Activated CD4-positive, alpha-beta T cell treated with anti-CD3 and anti-CD28 coated beads, Interleukin-2, Interleukin-4, amounts not matched to agents 100 ng/mL and 50 ng/mL, durations not matched to agents 16 hours and 8 hours (primary cell): ENCODE data around the gene CCZ1B.
"Not testable (repeated sequence)": the region's sequence is repeated elsewhere in the genome, so short reads cannot be mapped to it uniquely, and the experiment has no call there.

ENCODE experiments used
- DNase-seq: peaks from one replicate; pipeline ENCODE4 v3.0.0-alpha.2; 2020; ENCODE audit warnings: low spot score

CCZ1B gene

DNA sequence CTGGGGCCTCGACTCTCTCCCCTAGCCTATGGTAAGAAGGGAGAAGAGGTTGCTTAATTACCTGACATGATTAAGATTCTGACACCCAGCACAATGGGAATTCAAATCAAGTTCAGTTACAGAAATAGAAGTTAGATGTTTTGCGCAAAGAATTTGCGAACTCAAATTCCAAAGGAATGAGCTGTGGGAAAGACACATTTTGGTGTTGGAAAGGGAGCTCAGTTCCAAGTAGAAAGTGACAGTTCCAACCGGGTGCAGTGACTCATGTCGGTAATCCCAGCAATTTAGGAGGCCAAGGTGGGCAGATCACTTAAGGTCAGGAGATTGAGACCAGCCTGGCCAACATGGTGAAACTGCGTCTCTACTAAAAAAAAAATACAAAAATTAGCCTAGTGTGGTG lies 4.0 kb upstream of the CCZ1B start:
- not testable (repeated sequence) for DNase-seq

DNA sequence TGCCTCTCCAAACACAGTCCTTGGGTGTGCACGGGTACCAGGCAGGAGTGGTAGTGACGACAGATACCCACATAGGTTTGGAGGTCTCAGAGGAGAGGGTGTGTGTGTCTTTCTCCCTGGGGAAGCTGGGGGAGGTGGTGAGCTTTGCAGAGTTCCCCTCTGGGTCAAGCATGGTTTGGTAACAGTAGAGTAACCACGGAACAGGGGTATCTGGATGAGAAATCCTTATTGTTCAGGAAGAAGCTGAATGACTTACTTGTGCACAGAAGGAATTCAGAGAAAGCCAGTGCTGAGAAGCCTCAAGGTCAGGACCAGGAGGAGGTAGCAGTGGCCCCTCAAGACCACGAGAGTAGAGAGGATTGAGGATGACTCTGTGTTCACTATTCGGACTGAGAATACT lies 3.5 kb upstream of the CCZ1B start:
- DNase-seq, result not testable (repeated sequence)

DNA sequence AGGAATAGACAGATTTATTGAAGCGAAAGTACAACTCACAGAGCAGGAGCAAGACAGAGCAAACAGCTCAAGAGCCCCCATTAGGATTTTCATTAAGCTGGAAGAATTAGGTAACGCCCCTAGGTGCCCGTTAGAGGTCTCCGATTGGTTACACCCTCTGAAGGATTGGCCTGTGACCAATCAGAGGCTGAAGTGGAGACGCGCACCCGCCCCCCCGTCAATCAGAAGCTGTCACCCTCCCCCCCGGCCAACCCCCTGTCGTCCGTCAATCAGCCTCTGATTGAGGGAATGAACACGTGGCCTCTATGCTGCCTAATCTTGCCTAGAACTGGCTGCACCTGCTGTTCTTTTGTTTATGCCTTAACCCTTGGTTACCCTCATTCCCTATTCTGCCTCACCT lies 1.1 kb upstream of the CCZ1B start:
- DNase-seq, result not testable (repeated sequence)

GRCh38 chr7:6825236-6826125 lies 594 bp downstream of the CCZ1B start:
- not testable (repeated sequence) for DNase-seq

- DNase-seq, result not testable (repeated sequence)
Measured at GRCh38 chr7:6821622-6822021, 4.5 kb downstream of the CCZ1B start.

DNA sequence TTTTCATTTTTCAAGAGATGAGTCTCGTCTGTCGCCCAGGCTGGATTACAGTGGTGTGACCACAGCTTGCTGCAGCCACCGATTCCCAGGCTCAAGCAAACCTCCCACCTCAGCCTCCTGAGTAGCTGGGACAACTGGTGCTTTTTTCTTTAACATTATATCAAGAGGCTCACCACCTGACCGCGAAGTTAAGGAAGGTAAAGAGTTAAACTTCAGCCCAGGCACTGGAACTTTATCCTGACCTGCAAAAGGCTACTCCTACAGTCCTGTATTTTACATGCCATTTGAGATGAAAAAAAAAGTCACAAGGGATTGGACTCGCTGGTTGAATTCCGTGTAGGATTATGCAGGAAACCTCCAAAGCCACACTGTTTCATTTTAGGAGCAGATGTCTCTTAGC lies 10.6 kb downstream of the CCZ1B start:
- not testable (repeated sequence) for DNase-seq

DNA sequence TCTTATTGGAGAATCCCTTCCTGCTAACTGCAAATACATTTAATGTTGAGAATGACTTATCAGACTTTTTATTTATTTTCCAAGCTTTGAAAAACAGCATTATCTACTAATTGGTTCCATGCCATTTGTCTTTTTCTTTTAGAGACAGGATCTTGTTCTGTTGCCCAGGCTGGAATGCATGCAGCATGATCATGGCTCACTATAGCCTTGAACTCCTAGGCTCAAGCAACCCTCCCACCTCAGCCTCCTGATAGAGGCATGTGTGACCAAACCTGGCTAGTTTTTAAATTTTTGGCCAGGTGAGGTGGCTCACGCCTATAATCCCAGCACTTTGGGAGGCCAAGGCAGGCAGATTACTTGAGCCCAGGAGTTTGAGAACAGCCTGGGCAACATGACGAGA lies 13.1 kb downstream of the CCZ1B start:
- DNase-seq, result not testable (repeated sequence)

- DNase-seq, result not testable (repeated sequence)
Measured at GRCh38 chr7:6807959-6808358, 18.1 kb downstream of the CCZ1B start.

DNA sequence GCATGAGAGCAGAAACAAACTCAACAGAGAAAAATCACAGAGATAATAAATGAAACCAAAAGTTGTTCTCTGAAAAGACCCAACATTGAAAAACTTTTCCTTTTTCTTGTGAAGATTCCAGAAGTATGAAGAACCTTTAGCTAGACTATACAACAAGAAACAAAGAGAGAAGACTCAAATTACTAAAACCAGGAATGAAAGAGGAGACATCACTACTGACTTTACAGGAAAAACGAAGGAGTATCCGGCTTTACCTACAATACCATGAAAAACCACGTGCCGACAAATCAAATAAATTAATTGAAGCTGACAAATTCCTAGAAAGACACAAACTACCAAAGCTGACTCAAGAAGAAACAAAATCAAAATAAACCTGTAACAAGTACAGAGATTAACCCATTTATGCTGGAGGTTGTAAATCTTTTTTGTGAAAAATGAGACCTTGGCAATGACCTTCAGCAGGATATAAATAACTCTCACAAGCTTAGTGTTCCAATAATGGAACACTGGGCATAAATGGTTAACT lies 18.6 kb downstream of the CCZ1B start:
- DNase-seq, result not testable (repeated sequence)

DNA sequence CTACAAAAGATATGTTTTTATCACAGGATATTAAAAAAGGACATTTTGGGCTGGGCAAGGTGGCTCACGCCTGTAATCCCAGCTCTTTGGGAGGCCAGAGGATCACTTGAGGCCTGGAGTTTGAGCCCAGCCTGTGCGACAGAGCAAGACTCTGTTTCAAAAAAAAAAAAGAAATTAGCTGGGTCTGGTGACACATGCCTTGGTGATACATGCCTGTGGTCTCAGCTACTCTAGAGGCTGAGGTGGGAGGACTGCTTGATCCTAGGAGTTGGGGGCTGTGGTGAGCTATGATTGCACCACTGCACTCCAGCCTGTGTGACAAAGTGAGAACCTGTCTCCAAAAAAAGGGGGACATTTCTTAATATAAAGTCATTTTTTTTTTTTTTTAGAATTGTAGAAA lies 25.7 kb downstream of the CCZ1B start:
- not testable (repeated sequence) for DNase-seq

DNA sequence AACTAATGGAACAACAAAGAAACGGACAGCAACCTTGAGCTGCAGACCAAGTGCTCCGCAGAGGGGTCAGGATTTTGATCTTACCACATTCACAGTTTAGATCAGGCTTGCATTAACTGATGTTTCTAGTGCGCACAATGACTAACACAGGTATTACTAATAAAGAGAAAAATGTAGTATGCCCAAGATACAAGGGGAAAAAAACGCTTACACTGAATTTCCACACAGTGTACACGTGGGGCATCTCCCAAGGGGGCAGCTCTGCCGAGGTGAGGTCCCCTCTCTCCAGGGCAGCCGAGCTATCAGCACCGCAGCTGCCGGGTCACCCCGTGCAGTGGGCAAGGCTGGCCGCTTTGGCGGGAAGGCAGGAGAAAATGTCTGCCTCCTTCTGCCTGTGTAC lies 26.2 kb downstream of the CCZ1B start:
- not testable (repeated sequence) for DNase-seq

DNA sequence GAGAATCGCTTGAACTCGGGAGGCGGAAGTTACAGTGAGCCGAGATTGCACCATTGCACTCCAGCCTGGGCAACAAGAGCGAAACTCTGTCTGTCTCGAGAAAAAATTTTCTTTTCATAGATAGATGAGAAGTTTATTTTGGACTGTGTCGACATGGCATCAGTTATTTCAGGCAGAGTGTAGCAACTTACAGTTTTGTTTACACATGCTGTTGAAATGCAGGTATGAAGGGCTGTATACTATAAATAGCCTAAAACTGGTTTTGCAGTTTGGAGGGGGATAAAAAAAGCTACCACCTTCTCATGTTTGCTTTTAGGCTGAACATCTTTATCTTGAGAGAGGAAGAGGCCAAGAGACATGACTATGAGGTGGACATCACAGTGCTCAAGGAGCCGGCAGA lies 28.0 kb downstream of the CCZ1B start:
- not testable (repeated sequence) for DNase-seq

DNA sequence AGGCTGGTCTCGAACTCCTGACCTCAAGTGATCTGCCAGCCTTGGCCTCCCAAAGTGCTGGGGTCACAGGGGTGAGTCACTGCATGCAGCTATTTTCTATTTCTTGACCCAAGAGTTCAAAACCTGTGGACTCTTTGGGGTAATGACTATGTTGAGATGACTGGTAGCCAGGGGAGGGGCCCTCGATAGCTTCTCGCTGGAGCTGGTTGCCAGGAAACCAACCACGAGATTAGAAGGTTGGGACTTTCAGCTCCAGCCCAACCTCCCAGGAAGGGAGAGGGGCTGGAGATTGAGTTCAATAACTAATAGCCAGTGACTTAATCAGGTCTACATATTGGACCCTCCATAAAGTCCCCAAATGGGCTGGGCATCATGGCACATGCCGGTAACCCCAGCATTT lies 28.9 kb downstream of the CCZ1B start:
- not testable (repeated sequence) for DNase-seq

DNA sequence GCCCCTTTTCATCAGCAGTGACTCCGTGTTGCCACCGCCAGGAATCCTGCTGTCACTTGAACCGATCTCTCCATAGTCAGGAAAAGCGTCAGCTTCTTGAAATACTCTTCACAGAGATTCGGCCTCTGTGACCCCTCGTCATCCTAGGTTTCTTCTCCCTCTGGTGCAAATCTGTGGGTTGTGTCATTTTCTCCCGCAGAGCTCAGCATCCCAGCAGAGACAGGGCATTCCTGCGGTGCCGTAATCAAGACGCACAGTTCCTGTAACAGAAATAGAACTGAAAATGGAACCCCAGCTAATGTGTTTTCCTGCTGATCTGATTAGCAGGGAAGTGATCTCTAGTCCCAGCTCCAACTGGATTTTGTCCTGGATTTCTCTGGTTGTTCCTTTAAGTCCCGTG lies 31.8 kb downstream of the CCZ1B start:
- not testable (repeated sequence) for DNase-seq

DNA sequence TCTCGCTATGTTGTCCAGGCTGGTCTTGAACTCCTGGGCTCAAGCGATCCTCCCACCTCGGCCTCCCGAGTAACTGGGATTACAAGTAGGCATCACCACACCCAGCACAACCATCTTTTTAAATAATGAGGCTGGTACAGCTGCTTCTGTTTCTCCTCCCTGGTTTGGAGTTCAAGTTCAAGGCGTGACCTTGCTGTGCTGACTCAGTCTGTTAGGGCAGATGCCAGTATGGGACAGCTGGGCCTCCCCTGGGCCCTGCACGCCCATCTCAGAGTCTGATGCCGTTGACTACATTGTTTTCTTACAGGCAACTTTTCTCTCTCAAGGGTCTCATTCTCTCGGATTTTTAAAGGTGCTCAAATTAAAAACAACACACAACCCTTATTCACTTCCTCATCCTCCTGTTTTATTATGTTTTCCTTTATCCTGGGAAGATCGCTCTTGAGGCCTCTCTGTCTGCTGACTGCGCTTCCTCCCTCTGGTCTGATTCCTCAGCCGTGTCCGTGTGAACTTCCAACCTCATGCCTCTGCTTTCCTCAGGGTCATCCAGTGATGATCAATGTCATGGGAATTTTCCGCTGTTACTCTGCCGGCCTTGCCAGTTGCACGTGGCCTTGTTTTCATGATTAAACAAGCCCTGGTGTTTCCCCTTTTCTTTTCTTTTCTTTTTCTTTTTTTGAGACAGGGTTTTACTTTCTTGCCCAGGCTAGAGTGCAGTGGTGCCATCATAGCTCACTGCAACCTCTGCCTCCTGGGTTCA lies 33.8 kb downstream of the CCZ1B start:
- DNase-seq, result not testable (repeated sequence)

GRCh38 chr7:6789353-6789752 lies 36.7 kb downstream of the CCZ1B start:
- DNase-seq, result not testable (repeated sequence)

DNA sequence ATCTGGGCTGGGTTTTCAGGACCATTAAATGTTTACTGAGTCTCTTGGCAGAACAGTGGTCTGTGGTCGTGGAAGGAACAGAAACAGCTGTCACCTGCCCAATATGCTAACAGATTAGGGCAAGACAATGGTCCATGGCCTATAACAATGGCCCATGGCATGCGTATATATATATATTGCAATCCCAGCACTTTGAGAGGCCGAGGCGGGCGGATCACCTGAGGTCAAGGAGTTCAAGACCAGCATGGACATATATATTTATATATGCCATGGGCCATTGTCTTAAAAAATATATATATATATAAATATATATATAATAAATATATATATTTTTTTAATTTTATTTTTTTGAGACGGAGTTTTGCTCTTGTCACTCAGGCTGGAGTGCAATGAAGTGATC lies 44.5 kb downstream of the CCZ1B start:
- not testable (repeated sequence) for DNase-seq

- not testable (repeated sequence) for DNase-seq
Measured at GRCh38 chr7:6761186-6761585, 64.9 kb downstream of the CCZ1B start.

DNA sequence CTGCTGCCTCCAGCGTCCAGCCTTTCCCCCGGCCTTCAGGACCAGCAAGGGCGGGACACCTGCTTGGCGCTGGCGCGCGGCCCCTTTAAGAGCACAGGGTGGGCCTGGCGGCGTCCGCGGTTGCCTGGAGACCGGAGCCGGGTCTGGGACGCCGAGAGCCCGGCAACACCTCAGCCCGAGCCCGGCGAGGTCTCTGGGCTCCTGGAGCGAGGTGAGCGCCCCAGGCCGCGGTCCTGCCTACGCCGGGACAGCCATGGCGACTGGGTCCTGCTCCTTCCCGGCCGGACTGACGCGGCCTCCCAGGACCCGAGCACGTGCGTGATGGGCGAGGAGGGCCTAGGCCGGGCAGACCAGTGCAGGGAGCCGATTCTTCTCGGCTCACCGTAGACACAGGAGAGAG lies 72.1 kb downstream of the CCZ1B start, which contains the start of gene RSPH10B2:
RSPH10B2 (plus strand) TSS at position 140 of the 400 bp plus-strand sequence. CDS start 3,575 bp downstream, outside the sequence.
- not testable (repeated sequence) for DNase-seq

GRCh38 chr7:6750173-6750572 lies 75.9 kb downstream of the CCZ1B start:
- not testable (repeated sequence) for DNase-seq

GRCh38 chr7:6749335-6749734 lies 76.7 kb downstream of the CCZ1B start:
- DNase-seq, result not testable (repeated sequence)
